Upper lobe of right lung (tissue), 1 donor: Measurements from ENCODE around the gene UBA52. TPM values are rescaled to one million over a fixed set of nuclear protein-coding genes. Genes with fewer than 3 reads are reported as not detected.

Source experiments
- ATAC-seq: fragments of 200-7000 bp; cut with Tn5 transposase; one replicate; pipeline ENCODE4 v1.9.1; 2020; ENCODE audit warnings: mild to moderate bottlenecking, moderate library complexity
- DNase-seq: peaks from one replicate; pipeline ENCODE4 v3.0.0-alpha.2; 2020
- H3K27ac ChIP-seq: fragments of 200-600 bp; one replicate; pipeline ENCODE4 v1.8.0; 2022
- H3K27me3 ChIP-seq: fragments of 200-600 bp; one replicate; pipeline ENCODE4 v1.8.0; 2022; ENCODE audit warnings: mild to moderate bottlenecking
- H3K36me3 ChIP-seq: fragments of 200-600 bp; one replicate; pipeline ENCODE4 v1.8.0; 2022
- H3K4me1 ChIP-seq: fragments of 200-600 bp; one replicate; pipeline ENCODE4 v1.8.0; 2022
- H3K4me3 ChIP-seq: fragments of 200-600 bp; one replicate; pipeline ENCODE4 v1.8.0; 2022; ENCODE audit warnings: mild to moderate bottlenecking
- H3K9me3 ChIP-seq: fragments of 200-600 bp; one replicate; pipeline ENCODE4 v1.8.0; 2022
- CTCF ChIP-seq: fragments of 200-600 bp; IDR thresholded peaks from one replicate; pipeline ENCODE4 v1.8.0; 2022; ENCODE audit warnings: antibody characterized with exemption
- intact Hi-C: fragments of 100-400 bp; cut with DNase I; formaldehyde crosslinking; loops from one replicate; pipeline ENCODE4 v1.11.0; 2022
- total RNA-seq: library from RNA; stranded (reverse); fragmentation: NEBNext Ultra II Directional; extraction: Animal tissue kit (Norgen Biotek cat#: 25700); gene quantifications from one replicate; pipeline ENCODE4 v1.2.1, GENCODE V29; 2021
- donor health status: DM: no; HTN: yes; CAD: no; lungs with severe emphysema.

UBA52 gene
- total RNA-seq, 1 donor from 2014 or later: 840 TPM

GRCh38 chr19:18587962-18588610 is 16.4 kb downstream of the UBA52 start:
- Histone ChIP-seq H3K9me3 (no peaks in the 10 kb centered on the region), H3K4me1 (peaks cover 20% of the 10 kb centered on the region), H3K27ac (peak overlapping the region; percentile 90), H3K27me3 (no peaks in the 10 kb centered on the region), H3K36me3 (peaks cover 15% of the 10 kb centered on the region), H3K4me3 (peak overlapping the region; percentile 88)
- DNase-seq: no peak
- TF ChIP-seq CTCF: no peak
- intact Hi-C loops: no loop called here
- ATAC-seq: no peak

- ATAC-seq: peak; percentile 94
- H3K27me3 ChIP-seq: no peaks in the 10 kb centered on the region
- peak; percentile 92 for DNase-seq
- peak within 1 kb of the TSS; percentile 90 for H3K27ac ChIP-seq
- H3K4me1 ChIP-seq: peaks cover 20% of the 10 kb centered on the region
- peak; percentile 94 for TF ChIP-seq CTCF
- intact Hi-C loops: no loop called here
- peaks cover 15% of the 10 kb centered on the region for H3K36me3 ChIP-seq
- no peaks in the 10 kb centered on the region for H3K9me3 ChIP-seq
- H3K4me3 ChIP-seq: peak within 1 kb of the TSS; percentile 88
These were observed 17.1 kb downstream of the UBA52 start, which contains the start of gene REX1BD for GRCh38 chr19:18588611-18589379. REX1BD (plus strand) TSS chr19:18588798; CDS start chr19:18588802, 4 bp downstream.

GRCh38 chr19:18589380-18590272 is 18.0 kb downstream of the UBA52 start:
- peak; percentile 77 for ATAC-seq

GRCh38 chr19:18590273-18591272 is 18.9 kb downstream of the UBA52 start:
- TF ChIP-seq CTCF: no peak
- Histone ChIP-seq H3K27ac (no peak overlapping the region), H3K4me1 (peaks cover 28% of the 10 kb centered on the region), H3K27me3 (no peaks in the 10 kb centered on the region), H3K36me3 (peaks cover 15% of the 10 kb centered on the region), H3K4me3 (no peak overlapping the region), H3K9me3 (no peaks in the 10 kb centered on the region)
- intact Hi-C loops: loop anchor here (10.0 kb wide), 1 partner anchor 264 kb away; no protein-coding TSS in a partner anchor
- DNase-seq (peak; percentile 62), ATAC-seq (no peak)

More at GRCh38 chr19:18589380-18590272, 18.0 kb downstream of the UBA52 start:
- Histone ChIP-seq H3K4me1 (peaks cover 23% of the 10 kb centered on the region), H3K9me3 (no peaks in the 10 kb centered on the region), H3K36me3 (peaks cover 15% of the 10 kb centered on the region), H3K4me3 (peak overlapping the region; percentile 88), H3K27me3 (no peaks in the 10 kb centered on the region), H3K27ac (peak overlapping the region; percentile 90)
- intact Hi-C loops: loop anchor here (10.0 kb wide), 1 partner anchor 265 kb away; no protein-coding TSS in a partner anchor
- TF ChIP-seq CTCF: no peak
- peak; percentile 90 for DNase-seq
